OCI-LY7 (cell line): ENCODE results near the gene SLC9A9. TPM values are rescaled to one million over a fixed set of nuclear protein-coding genes. Genes with fewer than 3 reads are reported as not detected.

Experiments used
- BruUV-seq: library from RNA; stranded (reverse); fragments of 400-500 nt; replicated peaks from 2 replicates; lab custom pipeline; 2021; lab: Mats Ljungman, UMichigan
- CTCF ChIA-PET: fragments of 300-600 bp; sonication (Branson Sonifier 250); formaldehyde crosslinking; loops from one replicate; lab custom pipeline; 2022; ENCODE audit warnings: antibody characterized with exemption; ENCODE audit not compliant: unreplicated experiment; lab: Charles Lee
- POLR2A ChIA-PET: fragments of 300-600 bp; sonication (Branson Sonifier 250); formaldehyde crosslinking; loops from one replicate; lab custom pipeline; 2022; ENCODE audit warnings: antibody characterized with exemption; lab: Charles Lee
- DNase-seq: peaks from one replicate; pipeline ENCODE4 v3.0.0-alpha.2; 2015; ENCODE audit warnings: low spot score
- H2AFZ ChIP-seq: fragments of 200-600 bp; sonication (generic), shearing (Covaris generic); 2 replicates; pipeline ENCODE4 v1.6.1; 2014; ENCODE audit warnings: mild to moderate bottlenecking, antibody characterized with exemption, low read length, moderate library complexity
- H3K27ac ChIP-seq: fragments of 200-600 bp; sonication (generic); 2 replicates; pipeline ENCODE4 v1.5.1; 2014; ENCODE audit warnings: mixed run types, low read depth, mild to moderate bottlenecking, moderate library complexity, low read length, inconsistent platforms; ENCODE audit not compliant: poor library complexity, severe bottlenecking
- H3K36me3 ChIP-seq: fragments of 200-600 bp; sonication (generic); 2 replicates; pipeline ENCODE4 v1.6.1; 2014; ENCODE audit warnings: mild to moderate bottlenecking, antibody characterized with exemption, low read length, moderate library complexity, mixed read lengths; ENCODE audit not compliant: insufficient read depth
- H3K4me1 ChIP-seq: fragments of 200-600 bp; sonication (generic); 2 replicates; pipeline ENCODE4 v1.5.1; 2014; ENCODE audit warnings: mild to moderate bottlenecking, low read length; ENCODE audit not compliant: insufficient read depth, poor library complexity, severe bottlenecking
- H3K4me2 ChIP-seq: fragments of 200-600 bp; sonication (generic); 2 replicates; pipeline ENCODE4 v1.6.1; 2014; ENCODE audit warnings: mild to moderate bottlenecking, low read length
- H3K4me3 ChIP-seq: fragments of 200-600 bp; sonication (generic); 2 replicates; pipeline ENCODE4 v1.5.1; 2014; ENCODE audit warnings: mild to moderate bottlenecking, low read depth, low read length; ENCODE audit not compliant: poor library complexity, severe bottlenecking
- H3K79me2 ChIP-seq: fragments of 200-600 bp; sonication (generic); 2 replicates; pipeline ENCODE4 v1.6.1; 2016; ENCODE audit warnings: low read depth, mild to moderate bottlenecking, low read length, moderate library complexity, mixed read lengths; ENCODE audit not compliant: insufficient read depth
- H3K9me2 ChIP-seq: fragments of 200-600 bp; sonication (generic); 2 replicates; pipeline ENCODE4 v1.6.1; 2016; ENCODE audit warnings: mild to moderate bottlenecking, low read length, mixed read lengths; ENCODE audit not compliant: insufficient read depth
- H3K9me3 ChIP-seq: fragments of 200-600 bp; sonication (generic); 2 replicates; pipeline ENCODE4 v1.6.1; 2014; ENCODE audit warnings: mild to moderate bottlenecking, mixed run types, low read length, mixed read lengths
- H4K20me1 ChIP-seq: fragments of 200-600 bp; sonication (generic); 2 replicates; pipeline ENCODE4 v1.6.1; 2014; ENCODE audit warnings: mild to moderate bottlenecking, antibody characterized with exemption, low read length, moderate library complexity, mixed read lengths; ENCODE audit not compliant: insufficient read depth
- CTCF ChIP-seq: fragments of 200-600 bp; sonication (generic); conservative IDR thresholded peaks from 2 replicates; pipeline ENCODE4 v1.5.1; 2014; ENCODE audit warnings: mild to moderate bottlenecking, antibody characterized with exemption, low read length, moderate library complexity, mixed read lengths
- EZH2phosphoT487 ChIP-seq: fragments of 200-600 bp; sonication (generic); IDR thresholded peaks from 2 replicates; pipeline ENCODE4 v1.6.1; 2018; ENCODE audit warnings: low read depth, borderline replicate concordance, mild to moderate bottlenecking, mixed run types, antibody characterized with exemption, low read length, moderate library complexity, mixed read lengths
- intact Hi-C: fragments of 100-400 bp; cut with micrococcal nuclease; formaldehyde crosslinking; loops from one replicate; pipeline ENCODE4 v1.10.0; 2022; ENCODE audit not compliant: unreplicated experiment
- total RNA-seq, 2 experiments: library from RNA; depleted of rRNA in 1 of 2; stranded (reverse); fragments of >200 nt in 1 of 2; shearing (Covaris generic) in 1 of 2; gene quantifications; 2 replicates each; pipeline ENCODE4 v1.2.3, GENCODE V29; 2014 to 2022

SLC9A9 gene
- total RNA-seq, 2 experiments from 2014 or later: 9.3 to 14.8 TPM

DNA sequence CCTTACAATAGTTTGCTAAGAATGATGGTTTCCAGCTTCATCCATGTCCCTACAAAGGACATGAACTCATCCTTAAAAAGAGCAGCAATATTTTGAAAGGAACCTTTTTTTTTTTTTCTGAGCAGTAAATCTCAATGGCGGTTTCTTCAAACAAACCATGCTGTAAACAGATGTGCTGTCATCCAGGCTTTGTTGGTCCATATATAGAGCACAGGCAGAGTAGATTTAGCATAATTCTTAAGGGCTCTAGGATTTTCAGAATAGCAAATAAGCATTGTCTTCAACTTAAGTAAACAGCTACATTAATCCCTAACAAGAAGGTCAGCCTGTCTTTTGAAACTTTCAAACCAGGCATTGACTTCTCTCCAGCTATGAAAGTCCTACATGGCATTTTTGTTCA lies 334.2 kb downstream of the SLC9A9 start:
- no peak for TF ChIP-seq EZH2phosphoT487
- TF ChIP-seq CTCF: no peak
- Histone ChIP-seq H3K4me1 (no peaks in the 10 kb centered on the region), H2AFZ (no peak overlapping the region), H3K4me2 (no peak overlapping the region), H4K20me1 (no peaks in the 10 kb centered on the region), H3K79me2 (no peaks in the 10 kb centered on the region), H3K9me3 (no peaks in the 10 kb centered on the region), H3K9me2 (no peaks in the 10 kb centered on the region), H3K4me3 (no peak overlapping the region), H3K27ac (no peak overlapping the region), H3K36me3 (no peaks in the 10 kb centered on the region)
- CTCF ChIA-PET: no interaction called here
- no peak for DNase-seq
- no TSS peak for BruUV-seq
- intact Hi-C loops: no loop called here
- POLR2A ChIA-PET: interaction anchor here (0.5 to 0.9 kb wide), 4 partner anchors 32 to 184 kb away, joined by 3 to 4 read pairs (median 3); no protein-coding TSS in a partner anchor

GRCh38 chr3:143511174-143511879 lies 336.9 kb downstream of the SLC9A9 start:
- Histone ChIP-seq H3K36me3 (no peaks in the 10 kb centered on the region), H3K79me2 (no peaks in the 10 kb centered on the region), H2AFZ (no peak overlapping the region), H3K4me1 (no peaks in the 10 kb centered on the region), H4K20me1 (no peaks in the 10 kb centered on the region), H3K9me2 (no peaks in the 10 kb centered on the region), H3K4me2 (no peak overlapping the region), H3K4me3 (no peak overlapping the region), H3K27ac (no peak overlapping the region), H3K9me3 (no peaks in the 10 kb centered on the region)
- intact Hi-C loops: no loop called here
- no TSS peak for BruUV-seq
- DNase-seq: no peak
- TF ChIP-seq EZH2phosphoT487: no peak
- no peak for TF ChIP-seq CTCF
- ChIA-PET CTCF (no interaction called here), POLR2A (no interaction called here)

- Histone ChIP-seq H2AFZ (no peak overlapping the region), H3K27ac (no peak overlapping the region)
Observed at GRCh38 chr3:143510601-143511000, 337.7 kb downstream of the SLC9A9 start.

More at GRCh38 chr3:143510601-143511000, 337.7 kb downstream of the SLC9A9 start:
- BruUV-seq: no TSS peak
- TF ChIP-seq EZH2phosphoT487 (no peak), CTCF (no peak)
- no peaks in the 10 kb centered on the region for H3K9me2 ChIP-seq
- no peak for DNase-seq
- no peaks in the 10 kb centered on the region for H4K20me1 ChIP-seq
- H3K4me2 ChIP-seq: no peak overlapping the region
- intact Hi-C loops: no loop called here
- H3K9me3 ChIP-seq: no peaks in the 10 kb centered on the region
- ChIA-PET CTCF (no interaction called here), POLR2A (no interaction called here)
- H3K4me3 ChIP-seq: no peak overlapping the region
- no peaks in the 10 kb centered on the region for H3K4me1 ChIP-seq
- no peaks in the 10 kb centered on the region for H3K36me3 ChIP-seq
- H3K79me2 ChIP-seq: no peaks in the 10 kb centered on the region
